H9 (cell line): ENCODE data around the gene MAGI1. TPM values are rescaled to one million over a fixed set of nuclear protein-coding genes. Genes with fewer than 3 reads are reported as not detected.

Experiments used
- DNase-seq: peaks from one replicate; pipeline ENCODE4 v3.0.0-alpha.2; 2017
- H2AFZ ChIP-seq: one replicate; pipeline ENCODE4 v1.6.1; 2013; ENCODE audit warnings: mild to moderate bottlenecking, low read length, control low read depth, moderate library complexity
- H2AK5ac ChIP-seq: 2 replicates; pipeline ENCODE4 v1.6.1; 2013; ENCODE audit warnings: low read length, control low read depth, mixed read lengths; ENCODE audit not compliant: insufficient read length
- H2BK120ac ChIP-seq: one replicate; pipeline ENCODE4 v1.6.1; 2013; ENCODE audit warnings: low read depth, mild to moderate bottlenecking, low read length, control low read depth, inconsistent platforms; ENCODE audit not compliant: poor library complexity, severe bottlenecking
- H2BK12ac ChIP-seq: 2 replicates; pipeline ENCODE4 v1.6.1; 2013; ENCODE audit warnings: low read length, control low read depth, mixed read lengths, low read depth; ENCODE audit not compliant: insufficient read length
- H2BK15ac ChIP-seq: 2 replicates; pipeline ENCODE4 v1.6.1; 2013; ENCODE audit warnings: low read depth, low read length, control low read depth
- H2BK20ac ChIP-seq: one replicate; pipeline ENCODE4 v1.6.1; 2013; ENCODE audit warnings: low read depth, mild to moderate bottlenecking, low read length, control low read depth, inconsistent platforms; ENCODE audit not compliant: poor library complexity, severe bottlenecking
- H2BK5ac ChIP-seq: 2 replicates; pipeline ENCODE4 v1.6.1; 2013; ENCODE audit warnings: low read length, control low read depth, mixed read lengths; ENCODE audit not compliant: insufficient read length
- H3K14ac ChIP-seq: 2 replicates; pipeline ENCODE4 v1.6.1; 2013; ENCODE audit warnings: low read length, control low read depth; ENCODE audit not compliant: insufficient read depth
- H3K18ac ChIP-seq: 2 replicates; pipeline ENCODE4 v1.6.1; 2013; ENCODE audit warnings: low read depth, mild to moderate bottlenecking, mixed read lengths, low read length, control low read depth; ENCODE audit not compliant: insufficient read length
- H3K23ac ChIP-seq: 2 replicates; pipeline ENCODE4 v1.6.1; 2013; ENCODE audit warnings: low read length, control low read depth, mixed read lengths, low read depth; ENCODE audit not compliant: insufficient read length
- H3K23me2 ChIP-seq: 2 replicates; pipeline ENCODE4 v1.6.1; 2013; ENCODE audit warnings: low read depth, mild to moderate bottlenecking, mixed read lengths, low read length, control low read depth; ENCODE audit not compliant: insufficient read length, poor library complexity, severe bottlenecking
- H3K27ac ChIP-seq: 2 replicates; pipeline ENCODE4 v1.5.1; 2013; ENCODE audit warnings: low read length, control low read depth, mixed read lengths, low read depth; ENCODE audit not compliant: insufficient read length
- H3K27me3 ChIP-seq: 2 replicates; pipeline ENCODE4 v1.6.1; 2013; ENCODE audit warnings: low read length, control low read depth, inconsistent platforms; ENCODE audit not compliant: insufficient read depth
- H3K4ac ChIP-seq: 2 replicates; pipeline ENCODE4 v1.6.1; 2013; ENCODE audit warnings: low read depth, mild to moderate bottlenecking, control low read depth, inconsistent platforms, low read length, moderate library complexity
- H3K4me1 ChIP-seq: 2 replicates; pipeline ENCODE4 v1.6.1; 2013; ENCODE audit warnings: low read length, control low read depth, inconsistent platforms; ENCODE audit not compliant: insufficient read depth
- H3K4me2 ChIP-seq: 2 replicates; pipeline ENCODE4 v1.6.1; 2013; ENCODE audit warnings: low read length, control low read depth, mixed read lengths; ENCODE audit not compliant: insufficient read length, insufficient read depth
- H3K56ac ChIP-seq: 2 replicates; pipeline ENCODE4 v1.6.1; 2013; ENCODE audit warnings: low read depth, mild to moderate bottlenecking, mixed read lengths, low read length, control low read depth; ENCODE audit not compliant: insufficient read length
- H3K79me1 ChIP-seq: 2 replicates; pipeline ENCODE4 v1.6.1; 2013; ENCODE audit warnings: low read depth, mild to moderate bottlenecking, moderate library complexity, low read length, control low read depth, inconsistent platforms; ENCODE audit not compliant: insufficient read depth, poor library complexity, severe bottlenecking
- H3K79me2 ChIP-seq: 2 replicates; pipeline ENCODE4 v1.6.1; 2013; ENCODE audit warnings: low read length, control low read depth, inconsistent platforms; ENCODE audit not compliant: insufficient read depth
- H3K9ac ChIP-seq: 2 replicates; pipeline ENCODE4 v1.6.1; 2013; ENCODE audit warnings: low read length, control low read depth, mixed read lengths; ENCODE audit not compliant: insufficient read length; ENCODE audit errors: extremely low read depth
- H3K9me3 ChIP-seq: one replicate; pipeline ENCODE4 v1.6.1; 2013; ENCODE audit warnings: low read depth, low read length, inconsistent platforms; ENCODE audit not compliant: control insufficient read depth
- H3T11ph ChIP-seq: one replicate; pipeline ENCODE4 v1.6.1; 2013; ENCODE audit warnings: mild to moderate bottlenecking, low read length, control low read depth, inconsistent platforms
- H4K20me1 ChIP-seq: one replicate; pipeline ENCODE4 v1.6.1; 2013; ENCODE audit not compliant: control insufficient read depth, insufficient read length, insufficient read depth
- H4K5ac ChIP-seq: 2 replicates; pipeline ENCODE4 v1.6.1; 2013; ENCODE audit warnings: low read depth, mild to moderate bottlenecking, mixed read lengths, low read length, control low read depth; ENCODE audit not compliant: insufficient read length
- H4K8ac ChIP-seq: replicated peaks from 2 replicates; pipeline ENCODE4 v1.6.1; 2013; ENCODE audit warnings: low read length, control low read depth, mixed read lengths, low read depth; ENCODE audit not compliant: insufficient read length
- H4K91ac ChIP-seq: 2 replicates; pipeline ENCODE4 v1.6.1; 2013; ENCODE audit warnings: low read depth, mild to moderate bottlenecking, moderate library complexity, mixed read lengths, low read length, control low read depth; ENCODE audit not compliant: insufficient read length
- H3K27ac Mint-ChIP-seq, 3 experiments: 2 replicates in 2 of 3; 3 replicates in 1 of 3; pipeline ENCODE4 v1.8.0; 2020 to 2021; ENCODE audit warnings: mixed read lengths in 3 of 3, mild to moderate bottlenecking in 1 of 3, moderate library complexity in 1 of 3
- H3K27me3 Mint-ChIP-seq: 2 replicates; pipeline ENCODE4 v1.8.0; 2021; ENCODE audit warnings: low read depth, mild to moderate bottlenecking, moderate library complexity, mixed read lengths
- H3K36me3 Mint-ChIP-seq, 3 experiments: 2 replicates in 2 of 3; 3 replicates in 1 of 3; pipeline ENCODE4 v1.8.0; 2020 to 2021; ENCODE audit warnings: low read depth in 3 of 3, mixed read lengths in 3 of 3; ENCODE audit not compliant: insufficient read depth in 1 of 3
- H3K4me1 Mint-ChIP-seq, 2 experiments: 2 replicates each; pipeline ENCODE4 v1.8.0; 2020; ENCODE audit warnings: mixed read lengths in 2 of 2
- H3K4me3 Mint-ChIP-seq, 2 experiments: 2 replicates in 1 of 2; 3 replicates in 1 of 2; pipeline ENCODE4 v1.8.0; 2020 to 2021; ENCODE audit warnings: mild to moderate bottlenecking in 2 of 2, mixed read lengths in 2 of 2, moderate library complexity in 1 of 2
- H3K9me3 Mint-ChIP-seq, 2 experiments: 2 replicates in 1 of 2; 3 replicates in 1 of 2; pipeline ENCODE4 v1.8.0; 2020; ENCODE audit warnings: mild to moderate bottlenecking in 2 of 2, mixed read lengths in 2 of 2, moderate library complexity in 1 of 2
- CTCF ChIP-seq: fragments of 200-600 bp; sonication (generic); conservative IDR thresholded peaks from 3 replicates; pipeline ENCODE4 v1.8.0; 2021; ENCODE audit warnings: antibody characterized with exemption, mild to moderate bottlenecking
- WGBS: extraction: QIAGEN DNeasy Blood & Tissue Kit; methylation state at CpG from one replicate; pipeline ENCODE4 v1.1.7; 2013; ENCODE audit warnings: missing lambda C conversion rate, low lambda C conversion rate, mixed read lengths; ENCODE audit not compliant: insufficient read length; ENCODE audit errors: extremely low coverage; 5-methylcytosine and 5-hydroxymethylcytosine counted together
- total RNA-seq: library from RNA; stranded (reverse); gene quantifications from 2 replicates; pipeline ENCODE4 v1.2.1, GENCODE V29; 2021

Gene MAGI1
- total RNA-seq, 1 experiment from 2014 or later, result 65.7 TPM

DNA sequence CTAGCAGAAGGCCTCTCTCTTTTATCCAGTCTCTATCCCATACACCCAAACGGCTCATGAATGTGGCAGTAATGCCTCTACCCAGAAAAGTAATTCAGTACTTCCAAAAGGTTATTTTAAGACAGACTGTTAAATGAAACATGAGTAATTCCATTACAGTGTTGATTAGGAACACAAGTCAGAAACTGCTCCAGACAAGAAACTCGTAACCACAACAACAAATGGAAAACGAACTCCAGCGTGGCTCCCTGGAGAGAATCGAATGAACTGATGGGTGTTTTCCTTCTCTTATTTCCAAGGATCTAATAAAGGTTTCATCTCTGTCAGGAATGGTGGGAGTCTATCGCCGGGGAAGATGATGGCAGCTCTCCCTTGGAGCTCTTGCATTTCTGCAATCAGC lies 228.4 kb downstream of the MAGI1 start:
- H3K79me2 ChIP-seq, result no peaks in the 10 kb centered on the region
- no peak overlapping the region for H3K4ac ChIP-seq
- H3K23me2 ChIP-seq, result no peaks in the 10 kb centered on the region
- H2AFZ ChIP-seq, result no peak overlapping the region
- no peak overlapping the region for H2BK5ac ChIP-seq
- no peaks in the 10 kb centered on the region for H3K79me1 ChIP-seq
- no CpG with 5 or more reads among the region's 7 CpGs for WGBS
- H3K9me3 ChIP-seq, result no peaks in the 10 kb centered on the region
- peaks cover 26 to 33% of the 10 kb centered on the region in 2 experiments for H3K4me1 Mint-ChIP-seq
- H4K91ac ChIP-seq, result no peak overlapping the region
- no peak overlapping the region for H3K23ac ChIP-seq
- no peak overlapping the region for H3K9ac ChIP-seq
- no peak overlapping the region for H2BK120ac ChIP-seq
- no peak overlapping the region for H2BK12ac ChIP-seq
- no peak for TF ChIP-seq CTCF
- no peaks in the 10 kb centered on the region for H3K4me1 ChIP-seq
- H3T11ph ChIP-seq, result no peak overlapping the region
- H3K18ac ChIP-seq, result no peak overlapping the region
- H2BK20ac ChIP-seq, result no peak overlapping the region
- H3K9me3 Mint-ChIP-seq, result peaks cover 6 to 8% of the 10 kb centered on the region in 2 experiments; a peak in 4 of 5 replicates
- no peaks in the 10 kb centered on the region for H4K20me1 ChIP-seq
- no peak overlapping the region for H4K8ac ChIP-seq
- no peak overlapping the region for H2BK15ac ChIP-seq
- H3K36me3 Mint-ChIP-seq, result peaks cover 0 to 9% (median 7%) of the 10 kb centered on the region in 3 experiments; a peak in 4 of 7 replicates
- no peak for DNase-seq
- no peak overlapping the region for H3K4me3 Mint-ChIP-seq
- no peak overlapping the region for H3K14ac ChIP-seq
- H3K4me2 ChIP-seq, result no peak overlapping the region
- H3K27ac Mint-ChIP-seq, result no peak overlapping the region
- no peak overlapping the region for H3K56ac ChIP-seq
- H3K27ac ChIP-seq, result no peak overlapping the region
- no peaks in the 10 kb centered on the region for H3K27me3 Mint-ChIP-seq
- no peak overlapping the region for H2AK5ac ChIP-seq
- no peak overlapping the region for H4K5ac ChIP-seq
- H3K27me3 ChIP-seq, result no peaks in the 10 kb centered on the region
